Rectal smooth muscle tissue (tissue), 1 donor: Measurements from ENCODE around the gene KRT15.

ENCODE experiments used
- H3K27ac ChIP-seq: one replicate; pipeline ENCODE4 v1.7.0; 2013; ENCODE audit warnings: low read depth, low read length, inconsistent platforms
- H3K27me3 ChIP-seq: one replicate; pipeline ENCODE4 v1.7.0; 2013; ENCODE audit warnings: low read length; ENCODE audit not compliant: control insufficient read depth, insufficient read depth
- H3K36me3 ChIP-seq: one replicate; pipeline ENCODE4 v1.7.0; 2013; ENCODE audit warnings: low read length; ENCODE audit not compliant: control insufficient read depth, insufficient read depth
- H3K4me1 ChIP-seq: one replicate; pipeline ENCODE4 v1.7.0; 2013; ENCODE audit warnings: low read length; ENCODE audit not compliant: control insufficient read depth, insufficient read depth
- H3K4me3 ChIP-seq: one replicate; pipeline ENCODE4 v1.7.0; 2013; ENCODE audit warnings: low read length
- H3K9ac ChIP-seq: one replicate; pipeline ENCODE4 v1.7.0; 2013; ENCODE audit warnings: low read length

The KRT15 gene

GRCh38 chr17:41505007-41505808, 13.5 kb downstream of the KRT15 start, which contains the start of gene KRT13:
KRT13 (minus strand) TSS chr17:41505612; CDS start chr17:41505550, 62 bp downstream.
- peaks cover 3% of the 10 kb centered on the region for H3K4me1 ChIP-seq
- no peak within 1 kb of the TSS for H3K9ac ChIP-seq
- H3K27ac ChIP-seq = no peak within 1 kb of the TSS
- H3K36me3 ChIP-seq = no peaks in the 10 kb centered on the region
- no peaks in the 10 kb centered on the region for H3K27me3 ChIP-seq
- H3K4me3 ChIP-seq = no peak within 1 kb of the TSS

GRCh38 chr17:41504246-41504977, 14.3 kb downstream of the KRT15 start:
- no peaks in the 10 kb centered on the region for H3K27me3 ChIP-seq
- H3K36me3 ChIP-seq = no peaks in the 10 kb centered on the region
- no peak overlapping the region for H3K27ac ChIP-seq
- no peak overlapping the region for H3K9ac ChIP-seq
- H3K4me3 ChIP-seq = no peak overlapping the region
- peaks cover 3% of the 10 kb centered on the region for H3K4me1 ChIP-seq

- Histone ChIP-seq H3K9ac (no peak overlapping the region), H3K27ac (no peak overlapping the region), H3K27me3 (no peaks in the 10 kb centered on the region), H3K4me3 (no peak overlapping the region), H3K4me1 (peaks cover 3% of the 10 kb centered on the region), H3K36me3 (no peaks in the 10 kb centered on the region)
Observed at GRCh38 chr17:41503202-41503601, 15.5 kb downstream of the KRT15 start.

- H3K27ac ChIP-seq = no peak overlapping the region
- H3K4me3 ChIP-seq = no peak overlapping the region
- H3K36me3 ChIP-seq = no peaks in the 10 kb centered on the region
- peaks cover 3% of the 10 kb centered on the region for H3K4me1 ChIP-seq
- H3K27me3 ChIP-seq = no peaks in the 10 kb centered on the region
- H3K9ac ChIP-seq = no peak overlapping the region
Observed at GRCh38 chr17:41500131-41500911, 18.4 kb downstream of the KRT15 start.

- no peaks in the 10 kb centered on the region for H3K36me3 ChIP-seq
- peaks cover 3% of the 10 kb centered on the region for H3K4me1 ChIP-seq
- H3K27ac ChIP-seq = no peak overlapping the region
- H3K27me3 ChIP-seq = no peaks in the 10 kb centered on the region
- no peak overlapping the region for H3K9ac ChIP-seq
- no peak overlapping the region for H3K4me3 ChIP-seq
Observed at GRCh38 chr17:41499714-41500113, 19.0 kb downstream of the KRT15 start.

GRCh38 chr17:41498276-41498675, 20.4 kb downstream of the KRT15 start:
- H3K27ac ChIP-seq = no peak overlapping the region
- H3K4me3 ChIP-seq = no peak overlapping the region
- no peaks in the 10 kb centered on the region for H3K27me3 ChIP-seq
- H3K4me1 ChIP-seq = no peaks in the 10 kb centered on the region
- no peak overlapping the region for H3K9ac ChIP-seq
- H3K36me3 ChIP-seq = no peaks in the 10 kb centered on the region

GRCh38 chr17:41496803-41497484, 21.7 kb downstream of the KRT15 start:
- H3K36me3 ChIP-seq = no peaks in the 10 kb centered on the region
- no peak overlapping the region for H3K27ac ChIP-seq
- no peaks in the 10 kb centered on the region for H3K4me1 ChIP-seq
- no peak overlapping the region for H3K4me3 ChIP-seq
- H3K9ac ChIP-seq = peak overlapping the region; percentile 6
- H3K27me3 ChIP-seq = no peaks in the 10 kb centered on the region

- Histone ChIP-seq H3K27me3 (no peaks in the 10 kb centered on the region), H3K4me1 (no peaks in the 10 kb centered on the region), H3K9ac (no peak overlapping the region), H3K4me3 (no peak overlapping the region), H3K36me3 (no peaks in the 10 kb centered on the region), H3K27ac (no peak overlapping the region)
Observed at GRCh38 chr17:41494524-41494923, 24.2 kb downstream of the KRT15 start.

GRCh38 chr17:41492771-41493170, 25.9 kb downstream of the KRT15 start:
- Histone ChIP-seq H3K36me3 (no peaks in the 10 kb centered on the region), H3K9ac (no peak overlapping the region), H3K27ac (no peak overlapping the region), H3K4me3 (no peak overlapping the region), H3K27me3 (no peaks in the 10 kb centered on the region), H3K4me1 (no peaks in the 10 kb centered on the region)

- Histone ChIP-seq H3K4me1 (no peaks in the 10 kb centered on the region), H3K9ac (no peak overlapping the region), H3K36me3 (no peaks in the 10 kb centered on the region), H3K27ac (no peak overlapping the region), H3K4me3 (no peak overlapping the region), H3K27me3 (no peaks in the 10 kb centered on the region)
Observed at GRCh38 chr17:41492351-41492750, 26.3 kb downstream of the KRT15 start.

GRCh38 chr17:41491476-41491875, 27.2 kb downstream of the KRT15 start:
- H3K9ac ChIP-seq = no peak overlapping the region
- H3K27ac ChIP-seq = no peak overlapping the region
- no peaks in the 10 kb centered on the region for H3K36me3 ChIP-seq
- no peak overlapping the region for H3K4me3 ChIP-seq
- no peaks in the 10 kb centered on the region for H3K27me3 ChIP-seq
- no peaks in the 10 kb centered on the region for H3K4me1 ChIP-seq
